BJ (cell line): ENCODE data around the gene SHISA4. TPM values are rescaled to one million over a fixed set of nuclear protein-coding genes. Genes with fewer than 3 reads are reported as not detected.
A peak's percentile ranks its signal among the peaks of the same experiment; 100 is the strongest.

Experiments used
- CTCF ChIA-PET: fragments of 350-600 bp; formaldehyde crosslinking; extraction: SDS; loops from one replicate; lab custom pipeline; 2021; ENCODE audit warnings: antibody characterized with exemption, inconsistent platforms; lab: Yijun Ruan, JAX
- POLR2A ChIA-PET: fragments of 300-600 bp; sonication (Branson Sonifier 250); formaldehyde crosslinking; extraction: SDS; loops from one replicate; lab custom pipeline; 2021; ENCODE audit warnings: antibody characterized with exemption; lab: Charles Lee
- DNase-seq: peaks from one replicate; pipeline ENCODE4 v3.0.0-alpha.2; 2011; ENCODE audit warnings: low read depth
- H3K27me3 ChIP-seq: 2 replicates; pipeline ENCODE4 v1.6.0; 2011; ENCODE audit warnings: low read length; ENCODE audit not compliant: control insufficient read depth, insufficient read depth
- H3K36me3 ChIP-seq: 2 replicates; pipeline ENCODE4 v1.5.1; 2011; ENCODE audit warnings: low read length; ENCODE audit not compliant: control insufficient read depth, insufficient read depth
- H3K4me3 ChIP-seq: 2 replicates; pipeline ENCODE4 v1.5.1; 2011; ENCODE audit warnings: low read depth, mild to moderate bottlenecking, control low read depth, low read length
- CTCF ChIP-seq: IDR thresholded peaks from 2 replicates; pipeline ENCODE4 v1.5.1; 2011; ENCODE audit warnings: low read depth, mild to moderate bottlenecking, control low read depth, inconsistent platforms, low read length, moderate library complexity; ENCODE audit not compliant: insufficient read depth
- polyA plus RNA-seq: library from polyadenylated mRNA; depleted of rRNA; stranded (reverse); fragments of >200 nt; gene quantifications from 2 replicates; pipeline ENCODE4 v1.2.3, GENCODE V29; 2011

SHISA4 gene
- polyA plus RNA-seq, 1 experiment, result 72.6 TPM

- CTCF ChIA-PET, result interaction anchor here (0.7 to 2.1 kb wide), 6 partner anchors 11 to 55 kb away, joined by 3 to 11 read pairs (median 4); no protein-coding TSS in a partner anchor
- DNase-seq, result no peak
- peaks cover 2% of the 10 kb centered on the region; the same call in 1 of the 2 replicates for H3K36me3 ChIP-seq
- H3K4me3 ChIP-seq, result no peak overlapping the region
- no peak for TF ChIP-seq CTCF
- no peaks in the 10 kb centered on the region for H3K27me3 ChIP-seq
- POLR2A ChIA-PET, result interaction anchor here (1.2 kb wide), 1 partner anchor 12 kb away, joined by 3 read pairs; no protein-coding TSS in a partner anchor
These were observed 28.1 kb downstream of the SHISA4 start for GRCh38 chr1:201916649-201917249.

- H3K4me3 ChIP-seq, result no peak overlapping the region
- CTCF ChIA-PET, result interaction anchor here (0.9 to 2.1 kb wide), 5 partner anchors 13 to 55 kb away, joined by 3 to 11 read pairs (median 5); no protein-coding TSS in a partner anchor
- POLR2A ChIA-PET, result interaction anchor here (0.6 to 1.2 kb wide), 3 partner anchors 13 to 49 kb away, joined by 3 read pairs; no protein-coding TSS in a partner anchor
These were observed 28.8 kb downstream of the SHISA4 start for GRCh38 chr1:201917362-201918033.

GRCh38 chr1:201918343-201918742 is 29.6 kb downstream of the SHISA4 start:
- POLR2A ChIA-PET, result no interaction called here
- no peak for TF ChIP-seq CTCF
- CTCF ChIA-PET, result interaction anchor here (0.9 to 1.4 kb wide), 3 partner anchors 14 to 32 kb away, joined by 3 to 5 read pairs (median 5); no protein-coding TSS in a partner anchor
- no peaks in the 10 kb centered on the region for H3K27me3 ChIP-seq
- no peak for DNase-seq
- no peak overlapping the region for H3K4me3 ChIP-seq
- H3K36me3 ChIP-seq, result no peaks in the 10 kb centered on the region

More at GRCh38 chr1:201917362-201918033, 28.8 kb downstream of the SHISA4 start:
- Histone ChIP-seq H3K27me3 (no peaks in the 10 kb centered on the region), H3K36me3 (no peaks in the 10 kb centered on the region)
- no peak for TF ChIP-seq CTCF
- DNase-seq, result peak; percentile 54

- no peak for TF ChIP-seq CTCF
- Histone ChIP-seq H3K27me3 (no peaks in the 10 kb centered on the region), H3K4me3 (no peak overlapping the region), H3K36me3 (no peaks in the 10 kb centered on the region)
- ChIA-PET POLR2A (no interaction called here), CTCF (interaction anchor here (1.0 to 1.1 kb wide), 2 partner anchors 12 to 28 kb away, joined by 3 read pairs; no protein-coding TSS in a partner anchor)
- DNase-seq, result no peak
These were observed 33.4 kb downstream of the SHISA4 start for GRCh38 chr1:201921952-201922558.

- DNase-seq, result no peak
- ChIA-PET POLR2A (no interaction called here), CTCF (interaction anchor here (0.6 to 0.7 kb wide), 3 partner anchors 8 to 40 kb away, joined by 3 to 5 read pairs (median 3); no protein-coding TSS in a partner anchor)
- Histone ChIP-seq H3K36me3 (no peaks in the 10 kb centered on the region), H3K4me3 (no peak overlapping the region), H3K27me3 (no peaks in the 10 kb centered on the region)
- no peak for TF ChIP-seq CTCF
These were observed 36.5 kb downstream of the SHISA4 start for GRCh38 chr1:201925301-201925567.
